ENCODE data around the gene ESPL1. TPM values are rescaled to one million over a fixed set of nuclear protein-coding genes. Genes with fewer than 3 reads are reported as not detected.

The ESPL1 gene
- total RNA-seq, 6 donors from 2014 or later, result 1.5 to 5.3 (median 2.1) TPM

DNA sequence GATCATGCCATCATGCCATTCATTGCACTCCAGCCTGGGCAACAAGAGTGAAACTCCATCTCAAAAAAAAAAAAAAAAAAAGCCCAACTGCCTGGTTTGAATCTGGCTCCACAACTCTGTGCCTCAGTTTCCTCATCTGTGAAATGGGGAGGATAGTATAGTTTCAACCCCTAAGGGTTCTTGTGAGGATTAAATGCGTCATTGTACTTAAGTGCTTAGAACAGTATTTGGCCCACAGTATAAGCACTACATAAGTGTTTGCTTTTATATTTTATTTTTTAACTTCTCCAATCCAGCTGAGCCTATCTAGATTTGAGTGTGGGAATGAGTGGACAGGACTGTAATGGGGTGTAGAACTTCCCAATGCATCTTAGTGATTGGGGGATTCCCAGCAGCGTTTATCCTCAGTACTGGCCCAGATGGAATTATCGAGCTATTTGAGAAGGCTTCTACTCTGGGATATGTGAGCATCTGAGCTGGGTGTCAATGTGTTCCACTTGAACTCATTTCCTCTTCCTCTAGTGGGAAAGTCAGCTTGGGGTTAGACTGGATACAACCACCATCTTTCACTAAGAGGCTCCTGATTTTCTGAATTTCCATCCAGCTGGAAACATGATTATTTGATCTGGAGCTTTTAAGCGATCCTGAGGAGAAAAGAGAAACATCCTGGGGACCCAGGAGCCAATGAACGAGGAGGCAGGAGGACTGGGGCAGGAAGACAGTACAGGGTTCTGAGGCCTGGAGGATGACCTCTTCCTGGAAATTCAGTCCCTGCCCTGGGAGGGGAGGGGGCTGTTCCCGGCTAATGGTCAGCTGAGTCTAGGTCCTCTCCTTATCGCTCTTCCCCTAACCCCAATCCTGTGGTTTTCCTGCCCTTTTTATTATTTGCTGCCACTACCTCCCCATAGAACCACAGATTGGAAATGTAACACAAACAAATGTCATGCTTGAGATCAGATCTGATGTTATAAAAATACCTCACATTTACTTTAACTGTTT lies 9.3 kb upstream of the ESPL1 start:
- ATAC-seq (ENCODE audit: low FRiP score in 2 of 2) (peak in 1 of 2 donors; percentile 64), DNase-seq (no peak)
- Histone ChIP-seq H3K9me3 (no peaks in the 10 kb centered on the region), H3K27me3 (no peaks in the 10 kb centered on the region), H3K4me3 (no peak overlapping the region), H3K27ac (peak overlapping the region in 3 of 4 donors; percentile 18 to 59 (median 35)), H3K36me3 (peaks cover 0 to 16% (median 12%) of the 10 kb centered on the region in 4 donors), H3K4me1 (peaks cover 0 to 7% (median 4%) of the 10 kb centered on the region in 4 donors)
- 40 to 48% methylated on average over 7 of the region's 7 CpGs for WGBS, 2 donors
- peak in 1 of 4 donors; percentile 66 for TF ChIP-seq EP300 (IDR thresholded peaks at IDR 0.05)
- TF ChIP-seq POLR2A (IDR thresholded peaks at IDR 0.05), result no peak

DNA sequence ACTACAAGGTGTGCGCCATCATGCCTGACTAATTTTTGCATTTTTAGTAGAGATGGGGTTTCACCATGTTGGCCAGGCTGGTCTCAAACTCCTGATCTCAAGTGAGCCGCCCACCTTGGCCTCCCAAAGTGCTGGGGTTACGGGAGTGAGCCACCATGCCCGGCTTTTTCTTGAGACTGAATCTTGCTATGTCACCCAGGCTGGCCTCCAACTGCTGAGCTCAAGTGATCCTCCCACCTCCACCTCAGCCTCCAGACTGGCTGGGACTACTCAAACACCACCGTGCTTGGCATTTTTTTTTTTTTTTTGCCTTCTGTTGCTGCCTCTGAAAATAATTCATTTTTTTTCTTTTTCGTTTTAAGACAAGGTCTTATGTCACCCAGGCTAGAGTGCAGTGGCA lies 8.2 kb upstream of the ESPL1 start:
- ATAC-seq (ENCODE audit: low FRiP score in 2 of 2) (no peak), DNase-seq (no peak)
- Histone ChIP-seq H3K4me1 (peaks cover 0 to 7% (median 3%) of the 10 kb centered on the region in 4 donors), H3K36me3 (peaks cover 0 to 7% (median 3%) of the 10 kb centered on the region in 4 donors), H3K27ac (no peak overlapping the region), H3K27me3 (no peaks in the 10 kb centered on the region), H3K9me3 (no peaks in the 10 kb centered on the region), H3K4me3 (no peak overlapping the region)
- no peak for TF ChIP-seq EP300 (IDR thresholded peaks at IDR 0.05)
- 83 to 90% methylated on average over 6 of the region's 6 CpGs for WGBS, 2 donors

DNA sequence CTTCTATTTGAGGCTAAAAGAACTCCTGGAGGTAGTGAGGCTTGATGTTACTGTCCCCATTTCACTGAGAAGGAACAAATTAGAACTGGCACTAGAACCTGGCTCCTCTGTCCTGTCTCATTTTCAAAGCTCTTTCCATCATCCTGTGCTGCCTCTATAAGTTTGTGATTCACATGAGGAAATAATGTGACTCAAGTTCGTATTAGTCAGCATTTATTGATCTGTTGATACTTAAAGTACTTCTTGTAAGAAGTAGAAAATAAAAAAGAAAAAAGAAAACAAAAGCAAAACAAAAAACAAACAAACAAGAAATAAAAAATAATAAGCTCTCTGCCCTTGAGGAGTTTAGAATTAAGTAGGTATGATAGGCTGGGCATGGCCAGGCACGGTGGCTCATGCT lies 2.3 kb upstream of the ESPL1 start:
- TF ChIP-seq EP300 (IDR thresholded peaks at IDR 0.05) (no peak), POLR2AphosphoS5 (IDR thresholded peaks at IDR 0.05) (no peak), POLR2A (IDR thresholded peaks at IDR 0.05) (no peak)
- TF ChIP-seq, protein P1, sequence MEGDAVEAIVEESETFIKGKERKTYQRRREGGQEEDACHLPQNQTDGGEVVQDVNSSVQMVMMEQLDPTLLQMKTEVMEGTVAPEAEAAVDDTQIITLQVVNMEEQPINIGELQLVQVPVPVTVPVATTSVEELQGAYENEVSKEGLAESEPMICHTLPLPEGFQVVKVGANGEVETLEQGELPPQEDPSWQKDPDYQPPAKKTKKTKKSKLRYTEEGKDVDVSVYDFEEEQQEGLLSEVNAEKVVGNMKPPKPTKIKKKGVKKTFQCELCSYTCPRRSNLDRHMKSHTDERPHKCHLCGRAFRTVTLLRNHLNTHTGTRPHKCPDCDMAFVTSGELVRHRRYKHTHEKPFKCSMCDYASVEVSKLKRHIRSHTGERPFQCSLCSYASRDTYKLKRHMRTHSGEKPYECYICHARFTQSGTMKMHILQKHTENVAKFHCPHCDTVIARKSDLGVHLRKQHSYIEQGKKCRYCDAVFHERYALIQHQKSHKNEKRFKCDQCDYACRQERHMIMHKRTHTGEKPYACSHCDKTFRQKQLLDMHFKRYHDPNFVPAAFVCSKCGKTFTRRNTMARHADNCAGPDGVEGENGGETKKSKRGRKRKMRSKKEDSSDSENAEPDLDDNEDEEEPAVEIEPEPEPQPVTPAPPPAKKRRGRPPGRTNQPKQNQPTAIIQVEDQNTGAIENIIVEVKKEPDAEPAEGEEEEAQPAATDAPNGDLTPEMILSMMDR (IDR thresholded peaks at IDR 0.05), result no peak
- H3K4me3 ChIP-seq, result no peak overlapping the region
- no peak for ATAC-seq (ENCODE audit: low FRiP score in 2 of 2)
- 85 to 86% methylated on average over 2 of the region's 2 CpGs for WGBS, 2 donors
- H3K4me1 ChIP-seq, result peaks cover 8 to 22% (median 16%) of the 10 kb centered on the region in 4 donors
- H3K27me3 ChIP-seq, result no peaks in the 10 kb centered on the region
- H3K36me3 ChIP-seq, result no peaks in the 10 kb centered on the region
- no peaks in the 10 kb centered on the region for H3K9me3 ChIP-seq
- no peak overlapping the region for H3K27ac ChIP-seq
- DNase-seq, result no peak

DNA sequence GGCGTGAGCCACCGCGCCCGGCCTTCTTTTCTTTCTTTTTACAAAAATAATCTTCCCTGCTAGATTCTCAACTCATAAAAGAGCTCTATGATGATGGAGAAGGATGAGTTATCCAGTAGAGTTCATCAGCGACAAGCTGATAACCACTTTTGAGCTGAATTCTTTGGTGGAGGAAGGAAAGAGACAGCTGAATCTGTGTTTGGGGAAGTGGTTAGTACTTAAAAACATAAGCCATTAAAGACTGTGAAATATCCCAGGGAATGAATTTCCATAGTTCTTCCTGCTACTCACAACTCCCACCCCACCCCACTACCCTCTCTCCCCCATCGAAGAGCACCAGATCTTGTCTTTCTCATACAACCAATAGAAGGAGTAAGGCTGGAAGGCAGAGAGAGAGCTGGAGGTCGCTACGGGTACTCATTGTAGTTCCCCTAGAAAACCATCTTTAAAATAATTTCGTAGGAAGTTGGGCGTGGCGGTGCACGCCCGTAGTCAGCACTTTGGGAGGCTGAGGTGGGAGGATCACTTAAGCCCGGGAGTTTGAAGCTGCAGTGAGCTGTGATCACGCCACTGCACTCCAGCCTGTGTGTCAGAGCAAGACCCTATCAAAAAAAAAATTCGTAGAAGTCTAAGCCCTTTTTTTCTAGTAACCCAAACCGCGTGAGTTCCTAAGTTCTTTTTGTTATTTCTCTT lies 647 bp upstream of the ESPL1 start:
- Histone ChIP-seq H3K9me3 (no peaks in the 10 kb centered on the region), H3K27me3 (no peaks in the 10 kb centered on the region), H3K36me3 (no peaks in the 10 kb centered on the region), H3K4me1 (peaks cover 8 to 22% (median 16%) of the 10 kb centered on the region in 4 donors), H3K27ac (peak overlapping the region; percentile 47 to 80 (median 58)), H3K4me3 (peak overlapping the region; percentile 52 to 74 (median 69))
- no peak for TF ChIP-seq POLR2A (IDR thresholded peaks at IDR 0.05)
- no peak for TF ChIP-seq EP300 (IDR thresholded peaks at IDR 0.05)
- TF ChIP-seq POLR2AphosphoS5 (IDR thresholded peaks at IDR 0.05), result no peak
- TF ChIP-seq, protein P1 (IDR thresholded peaks at IDR 0.05), result no peak
- ATAC-seq (ENCODE audit: low FRiP score in 2 of 2) (peak in 1 of 2 donors; percentile 70), DNase-seq (no peak)
- 41 to 42% methylated on average over 18 of the region's 18 CpGs for WGBS, 2 donors

DNA sequence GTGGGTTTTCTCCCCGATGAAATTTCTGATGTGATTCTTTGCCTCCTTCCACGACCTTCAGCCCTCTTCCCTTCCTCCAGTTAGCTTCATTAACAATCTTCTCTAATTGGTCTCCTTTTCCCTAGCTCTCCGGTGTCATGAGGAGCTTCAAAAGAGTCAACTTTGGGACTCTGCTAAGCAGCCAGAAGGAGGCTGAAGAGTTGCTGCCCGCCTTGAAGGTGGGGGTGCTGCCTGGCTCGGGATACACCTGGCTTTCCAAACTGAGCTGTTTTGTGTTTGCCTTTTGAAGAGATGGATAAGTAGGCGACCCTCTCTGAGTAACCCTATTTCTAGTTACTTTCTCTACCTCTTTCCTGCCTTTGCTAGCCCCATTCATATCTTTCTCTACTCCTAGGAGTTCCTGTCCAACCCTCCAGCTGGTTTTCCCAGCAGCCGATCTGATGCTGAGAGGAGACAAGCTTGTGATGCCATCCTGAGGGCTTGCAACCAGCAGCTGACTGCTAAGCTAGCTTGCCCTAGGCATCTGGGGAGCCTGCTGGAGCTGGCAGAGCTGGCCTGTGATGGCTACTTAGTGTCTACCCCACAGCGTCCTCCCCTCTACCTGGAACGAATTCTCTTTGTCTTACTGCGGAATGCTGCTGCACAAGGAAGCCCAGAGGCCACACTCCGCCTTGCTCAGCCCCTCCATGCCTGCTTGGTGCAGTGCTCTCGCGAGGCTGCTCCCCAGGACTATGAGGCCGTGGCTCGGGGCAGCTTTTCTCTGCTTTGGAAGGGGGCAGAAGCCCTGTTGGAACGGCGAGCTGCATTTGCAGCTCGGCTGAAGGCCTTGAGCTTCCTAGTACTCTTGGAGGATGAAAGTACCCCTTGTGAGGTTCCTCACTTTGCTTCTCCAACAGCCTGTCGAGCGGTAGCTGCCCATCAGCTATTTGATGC lies 797 bp downstream of the ESPL1 start:
- H3K4me3 ChIP-seq, result peak overlapping the region; percentile 52 to 74 (median 69)
- no peaks in the 10 kb centered on the region for H3K9me3 ChIP-seq
- H3K4me1 ChIP-seq, result peaks cover 8 to 22% (median 16%) of the 10 kb centered on the region in 4 donors
- ATAC-seq (ENCODE audit: low FRiP score in 2 of 2), result no peak
- 58 to 61% methylated on average over 17 to 20 of the region's 20 CpGs for WGBS, 2 donors
- no peaks in the 10 kb centered on the region for H3K36me3 ChIP-seq
- DNase-seq, result no peak
- TF ChIP-seq, protein P1 (IDR thresholded peaks at IDR 0.05), result no peak
- TF ChIP-seq EP300 (IDR thresholded peaks at IDR 0.05) (no peak), POLR2AphosphoS5 (IDR thresholded peaks at IDR 0.05) (no peak), POLR2A (IDR thresholded peaks at IDR 0.05) (no peak)
- H3K27me3 ChIP-seq, result no peaks in the 10 kb centered on the region
- peak overlapping the region in 3 of 4 donors; percentile 47 to 80 (median 47) for H3K27ac ChIP-seq
